HG03108 (cell line): ENCODE measurements around the gene KLRC3.
"Not testable (repeated sequence)": the region's sequence is repeated elsewhere in the genome, so short reads cannot be mapped to it uniquely, and the experiment has no call there.

ENCODE experiments used
- ATAC-seq: cut with Tn5 transposase; IDR thresholded peaks from one replicate; pipeline ENCODE4 v1.9.1; 2021; ENCODE audit warnings: moderate library complexity; ENCODE audit not compliant: unreplicated experiment

KLRC3 gene

GRCh38 chr12:10371893-10372535 lies 48.4 kb downstream of the KLRC3 start:
- not testable (repeated sequence) for ATAC-seq

- no peak for ATAC-seq
Measured at GRCh38 chr12:10369557-10370415, 50.6 kb downstream of the KLRC3 start.

GRCh38 chr12:10368206-10369171 lies 51.9 kb downstream of the KLRC3 start:
- ATAC-seq: no peak

GRCh38 chr12:10367714-10368113 lies 52.7 kb downstream of the KLRC3 start:
- ATAC-seq: not testable (repeated sequence)

- ATAC-seq: no peak
Measured at GRCh38 chr12:10366875-10367274, 53.5 kb downstream of the KLRC3 start.

GRCh38 chr12:10365696-10366405 lies 54.5 kb downstream of the KLRC3 start:
- ATAC-seq: no peak

GRCh38 chr12:10364815-10365622 lies 55.4 kb downstream of the KLRC3 start:
- peak; percentile 35 for ATAC-seq

GRCh38 chr12:10363914-10364814 lies 56.2 kb downstream of the KLRC3 start:
- peak; percentile 89 for ATAC-seq

GRCh38 chr12:10363658-10363913 lies 56.8 kb downstream of the KLRC3 start:
- no peak for ATAC-seq

- no peak for ATAC-seq
Measured at GRCh38 chr12:10362828-10363657, 57.4 kb downstream of the KLRC3 start.

GRCh38 chr12:10362325-10362724 lies 58.1 kb downstream of the KLRC3 start:
- no peak for ATAC-seq
